ENCODE results near the gene ZSWIM5.
"Not testable (repeated sequence)": the region's sequence is repeated elsewhere in the genome, so short reads cannot be mapped to it uniquely, and the experiment has no call there.

GRCh38 chr1:45094371-45094770, 112.0 kb downstream of the ZSWIM5 start:
- TF ChIP-seq CTCF, POLR2A, POLR2AphosphoS5 (IDR thresholded peaks at IDR 0.05): not testable (repeated sequence)

Measured in breast epithelium (tissue), 3 donors.